ENCODE measurements around the gene PRR20D. TPM values are rescaled to one million over a fixed set of nuclear protein-coding genes. Genes with fewer than 3 reads are reported as not detected.
"Not testable (repeated sequence)": the region's sequence is repeated elsewhere in the genome, so short reads cannot be mapped to it uniquely, and the experiment has no call there.

PRR20D gene
- total RNA-seq, 1 donor from 2014 or later: not detected

DNA sequence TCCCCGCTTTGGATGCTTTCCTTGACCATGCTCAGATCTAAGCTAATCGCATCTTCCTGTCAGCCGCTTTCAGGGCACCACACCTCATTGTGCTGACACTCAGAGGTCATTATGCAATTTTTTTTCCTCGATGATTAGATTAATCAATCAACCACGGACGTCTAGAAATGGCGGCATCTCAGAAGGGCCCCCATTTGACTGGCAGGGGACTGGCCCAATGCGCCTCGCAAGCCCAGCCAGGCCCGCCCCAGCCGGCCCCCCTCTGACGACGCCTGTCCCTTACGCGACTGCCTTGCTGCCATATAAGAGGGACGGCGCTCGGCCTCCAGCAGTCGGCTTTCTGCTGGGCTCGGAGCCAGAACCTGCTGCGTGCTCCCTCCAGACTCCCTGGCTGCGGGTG is 6.5 kb downstream of the PRR20D start, which contains the start of gene PRR20E:
Gene PRR20E, plus strand, starts transcription at position 301 of the 400 bp plus-strand sequence. CDS start 387 bp downstream, outside the sequence.
- not testable (repeated sequence) for H3K4me3 ChIP-seq (ENCODE audit: low read depth, low read length)

DNA sequence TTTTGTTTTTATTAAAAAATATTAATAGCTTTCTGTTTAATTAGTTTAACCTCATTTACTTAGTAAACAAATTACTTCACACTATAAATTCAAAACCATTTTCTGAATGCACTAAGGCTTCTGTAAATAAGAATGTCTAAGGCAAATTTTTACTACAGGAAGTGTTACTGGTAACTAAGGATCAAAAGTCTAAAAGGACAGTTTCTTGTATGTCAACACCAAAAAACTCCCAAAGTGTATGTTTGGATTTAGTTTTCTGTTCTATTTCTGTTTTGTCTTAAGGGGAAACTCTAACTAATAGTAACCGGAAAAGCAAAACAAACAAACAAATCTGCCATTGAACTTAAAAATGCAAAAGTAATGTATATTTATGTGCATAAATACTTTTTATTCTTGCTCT is 31.2 kb downstream of the PRR20D start:
- no peak for DNase-seq (ENCODE audit: low read depth)
- H3K4me3 ChIP-seq (ENCODE audit: low read depth, low read length): no peak overlapping the region
- TF ChIP-seq, protein P1, sequence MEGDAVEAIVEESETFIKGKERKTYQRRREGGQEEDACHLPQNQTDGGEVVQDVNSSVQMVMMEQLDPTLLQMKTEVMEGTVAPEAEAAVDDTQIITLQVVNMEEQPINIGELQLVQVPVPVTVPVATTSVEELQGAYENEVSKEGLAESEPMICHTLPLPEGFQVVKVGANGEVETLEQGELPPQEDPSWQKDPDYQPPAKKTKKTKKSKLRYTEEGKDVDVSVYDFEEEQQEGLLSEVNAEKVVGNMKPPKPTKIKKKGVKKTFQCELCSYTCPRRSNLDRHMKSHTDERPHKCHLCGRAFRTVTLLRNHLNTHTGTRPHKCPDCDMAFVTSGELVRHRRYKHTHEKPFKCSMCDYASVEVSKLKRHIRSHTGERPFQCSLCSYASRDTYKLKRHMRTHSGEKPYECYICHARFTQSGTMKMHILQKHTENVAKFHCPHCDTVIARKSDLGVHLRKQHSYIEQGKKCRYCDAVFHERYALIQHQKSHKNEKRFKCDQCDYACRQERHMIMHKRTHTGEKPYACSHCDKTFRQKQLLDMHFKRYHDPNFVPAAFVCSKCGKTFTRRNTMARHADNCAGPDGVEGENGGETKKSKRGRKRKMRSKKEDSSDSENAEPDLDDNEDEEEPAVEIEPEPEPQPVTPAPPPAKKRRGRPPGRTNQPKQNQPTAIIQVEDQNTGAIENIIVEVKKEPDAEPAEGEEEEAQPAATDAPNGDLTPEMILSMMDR (conservative IDR thresholded peaks at IDR 0.05; ENCODE audit: low read depth, low read length): no peak

More for the DNA sequence above, 6.5 kb downstream of the PRR20D start, which contains the start of gene PRR20E:
- not testable (repeated sequence) for DNase-seq (ENCODE audit: low read depth)

DNA sequence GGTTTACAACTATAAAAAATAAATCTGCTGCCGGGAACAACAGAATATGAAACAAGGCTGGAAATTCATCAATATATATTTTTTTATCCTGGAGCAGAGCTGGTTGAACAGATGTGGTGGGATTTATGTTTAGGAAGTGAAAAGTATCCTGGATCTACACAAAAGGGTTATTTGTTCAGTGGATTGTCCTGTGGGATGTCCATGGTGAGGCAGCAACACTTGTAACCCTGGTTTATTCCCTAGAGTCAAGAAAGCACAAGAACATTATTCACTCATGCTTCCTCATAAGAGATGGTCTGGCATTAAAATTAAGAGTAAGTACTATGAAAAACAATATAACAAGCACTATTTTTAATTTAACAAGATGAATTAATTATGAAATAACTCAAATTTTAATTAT is 52.6 kb downstream of the PRR20D start:
- TF ChIP-seq, protein P1 (conservative IDR thresholded peaks at IDR 0.05; ENCODE audit: low read depth, low read length): no peak
- no peak overlapping the region for H3K4me3 ChIP-seq (ENCODE audit: low read depth, low read length)
- DNase-seq (ENCODE audit: low read depth): no peak

Other genes with a start within 250 kb of the PRR20D start
- not detected in 2 replicates for gene PRR20A, start 19.7 kb upstream of the PRR20D start, total RNA-seq
- not detected in 2 replicates for gene PRR20B, start 13.1 kb upstream of the PRR20D start, total RNA-seq
- not detected in 2 replicates for gene PRR20C, start 6.6 kb upstream of the PRR20D start, total RNA-seq
- not detected in 2 replicates for gene PRR20E, start 6.6 kb downstream of the PRR20D start, total RNA-seq